ENCODE results near the gene CCT7.

DNA sequence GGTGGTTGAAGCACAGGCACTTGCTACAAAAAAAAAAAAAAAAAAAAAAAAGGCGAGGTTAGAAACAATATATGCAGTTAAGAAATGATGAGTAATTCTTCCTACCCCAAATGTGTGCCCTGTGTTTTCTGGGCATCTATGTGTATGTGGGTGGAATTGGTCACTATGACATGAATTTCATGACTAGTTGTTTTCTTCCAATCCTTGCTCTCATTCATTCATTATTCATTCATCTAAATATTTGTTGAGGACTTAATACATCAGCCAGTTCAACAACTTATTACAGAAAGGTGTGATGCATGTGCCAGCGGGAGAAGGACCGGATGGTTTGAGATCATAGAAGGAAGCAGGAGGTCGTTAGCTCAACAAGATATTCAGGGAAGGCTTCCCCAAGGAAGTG lies 67.5 kb downstream of the CCT7 start:
- no peak for TF ChIP-seq POLR2AphosphoS5 (IDR thresholded peaks at IDR 0.05; ENCODE audit: insufficient read depth, low read depth, low read length)
- TF ChIP-seq, protein P1, sequence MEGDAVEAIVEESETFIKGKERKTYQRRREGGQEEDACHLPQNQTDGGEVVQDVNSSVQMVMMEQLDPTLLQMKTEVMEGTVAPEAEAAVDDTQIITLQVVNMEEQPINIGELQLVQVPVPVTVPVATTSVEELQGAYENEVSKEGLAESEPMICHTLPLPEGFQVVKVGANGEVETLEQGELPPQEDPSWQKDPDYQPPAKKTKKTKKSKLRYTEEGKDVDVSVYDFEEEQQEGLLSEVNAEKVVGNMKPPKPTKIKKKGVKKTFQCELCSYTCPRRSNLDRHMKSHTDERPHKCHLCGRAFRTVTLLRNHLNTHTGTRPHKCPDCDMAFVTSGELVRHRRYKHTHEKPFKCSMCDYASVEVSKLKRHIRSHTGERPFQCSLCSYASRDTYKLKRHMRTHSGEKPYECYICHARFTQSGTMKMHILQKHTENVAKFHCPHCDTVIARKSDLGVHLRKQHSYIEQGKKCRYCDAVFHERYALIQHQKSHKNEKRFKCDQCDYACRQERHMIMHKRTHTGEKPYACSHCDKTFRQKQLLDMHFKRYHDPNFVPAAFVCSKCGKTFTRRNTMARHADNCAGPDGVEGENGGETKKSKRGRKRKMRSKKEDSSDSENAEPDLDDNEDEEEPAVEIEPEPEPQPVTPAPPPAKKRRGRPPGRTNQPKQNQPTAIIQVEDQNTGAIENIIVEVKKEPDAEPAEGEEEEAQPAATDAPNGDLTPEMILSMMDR (IDR thresholded peaks at IDR 0.05; ENCODE audit: extremely low read depth in 1 of 2, insufficient read depth in 1 of 2, low read depth in 1 of 2, low read length in 2 of 2) = no peak
- TF ChIP-seq EZH2 (IDR thresholded peaks at IDR 0.05; ENCODE audit: borderline replicate concordance, low read depth, low read length, severe bottlenecking) = no peak
- no peak for TF ChIP-seq POLR2A (IDR thresholded peaks at IDR 0.05; ENCODE audit: low read depth, low read length)
- no peak for TF ChIP-seq JUN (IDR thresholded peaks at IDR 0.05; ENCODE audit: borderline replicate concordance, insufficient read depth, insufficient read length, low read depth)
- TF ChIP-seq, protein P2, sequence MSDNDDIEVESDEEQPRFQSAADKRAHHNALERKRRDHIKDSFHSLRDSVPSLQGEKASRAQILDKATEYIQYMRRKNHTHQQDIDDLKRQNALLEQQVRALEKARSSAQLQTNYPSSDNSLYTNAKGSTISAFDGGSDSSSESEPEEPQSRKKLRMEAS (IDR thresholded peaks at IDR 0.05; ENCODE audit: insufficient read depth, insufficient read length) = no peak
- no peak for TF ChIP-seq MYC (IDR thresholded peaks at IDR 0.05; ENCODE audit: low read depth, low read length)

All from endothelial cell of umbilical vein (primary cell).